ENCODE data around the gene ENTPD5. TPM values are rescaled to one million over a fixed set of nuclear protein-coding genes. Genes with fewer than 3 reads are reported as not detected.
A peak's percentile ranks its signal among the peaks of the same experiment; 100 is the strongest.

Gene ENTPD5
- total and polyA plus RNA-seq, 2 donors (not counting 1 experiment from before 2014, with no cell fraction given), result 5.5 to 14.7 TPM

- Mint-ChIP-seq H3K9me3 (ENCODE audit: insufficient read depth) (no peaks in the 10 kb centered on the region), H3K27ac (peak overlapping the region; percentile 16), H3K27me3 (no peaks in the 10 kb centered on the region), H3K4me3 (no peak overlapping the region), H3K4me1 (peaks cover 10% of the 10 kb centered on the region)
- Histone ChIP-seq H2AFZ (ENCODE audit: insufficient read depth, low read depth, low read length, poor library complexity, severe bottlenecking) (peak overlapping the region; percentile 63), H3K9me3 (ENCODE audit: control extremely low read depth in 1 of 3, control insufficient read depth in 2 of 3, insufficient read depth in 1 of 3, low read length in 2 of 3) (no peaks in the 10 kb centered on the region), H3K4me1 (ENCODE audit: control insufficient read depth in 2 of 2, insufficient read depth in 2 of 2, low read length in 2 of 2) (peaks cover 9% of the 10 kb centered on the region in 2 donors), H3K79me2 (ENCODE audit: control insufficient read depth, insufficient read depth, low read length) (no peaks in the 10 kb centered on the region), H3K9ac (ENCODE audit: low read length) (no peak overlapping the region), H3K4me3 (ENCODE audit: control extremely low read depth in 1 of 5, extremely low read depth in 1 of 5, insufficient read depth in 1 of 5, low read depth in 2 of 5, low read length in 4 of 5) (no peak overlapping the region), H3K27ac (ENCODE audit: low read length in 2 of 2) (peak overlapping the region in 1 of 2 donors; percentile 15), H4K20me1 (ENCODE audit: control insufficient read depth, insufficient read depth, low read length, poor library complexity, severe bottlenecking) (no peaks in the 10 kb centered on the region), H3K27me3 (replicated peaks in 1 of 4; ENCODE audit: control extremely low read depth in 1 of 4, control insufficient read depth in 3 of 4, insufficient read depth in 4 of 4, low read length in 3 of 4) (no peaks in the 10 kb centered on the region), H3K4me2 (replicated peaks; ENCODE audit: low read depth, low read length, poor library complexity, severe bottlenecking) (peak overlapping the region; percentile 25), H3K36me3 (replicated peaks in 1 of 2; ENCODE audit: control extremely low read depth in 1 of 2, control insufficient read depth in 1 of 2, extremely low read depth in 1 of 2, insufficient read depth in 2 of 2, low read length in 1 of 2) (no peaks in the 10 kb centered on the region)
- POLR2A ChIA-PET, result interaction anchor here (0.5 kb wide), 1 partner anchor 1088 kb away, joined by 7 read pairs; no protein-coding TSS in a partner anchor
- intact Hi-C loops (cut with micrococcal nuclease), result no loop called here
- no peak for ATAC-seq (ENCODE audit: low read depth)
- CTCF ChIA-PET, result interaction anchor here (1.3 kb wide), 1 partner anchor 11 kb away, joined by 5 read pairs; no protein-coding TSS in a partner anchor
- TF ChIP-seq EZH2 (IDR thresholded peaks at IDR 0.05; ENCODE audit: borderline replicate concordance, insufficient read depth, low read depth, low read length, poor library complexity, severe bottlenecking), result no peak
- TF ChIP-seq CTCF (IDR thresholded peaks at IDR 0.05), result no peak
- DNase-seq, result no peak
- 60% methylated on average over 1 of the region's 3 CpGs for WGBS (ENCODE audit: insufficient coverage)
These were observed 30.9 kb upstream of the ENTPD5 start for GRCh38 chr14:74049876-74050495.

GRCh38 chr14:74048281-74048680, 29.2 kb upstream of the ENTPD5 start:
- no peak overlapping the region for H2AFZ ChIP-seq (ENCODE audit: insufficient read depth, low read depth, low read length, poor library complexity, severe bottlenecking)
- H3K9ac ChIP-seq (ENCODE audit: low read length), result no peak overlapping the region
- Mint-ChIP-seq H3K9me3 (ENCODE audit: insufficient read depth) (no peaks in the 10 kb centered on the region), H3K27ac (no peak overlapping the region), H3K4me3 (no peak overlapping the region), H3K4me1 (peaks cover 10% of the 10 kb centered on the region), H3K27me3 (no peaks in the 10 kb centered on the region)
- intact Hi-C loops (cut with micrococcal nuclease), result no loop called here
- no peak for ATAC-seq (ENCODE audit: low read depth)
- no peak overlapping the region for H3K4me3 ChIP-seq (ENCODE audit: control extremely low read depth in 1 of 5, extremely low read depth in 1 of 5, insufficient read depth in 1 of 5, low read depth in 2 of 5, low read length in 4 of 5)
- H3K9me3 ChIP-seq (ENCODE audit: control extremely low read depth in 1 of 3, control insufficient read depth in 2 of 3, insufficient read depth in 1 of 3, low read length in 2 of 3), result no peaks in the 10 kb centered on the region
- no peaks in the 10 kb centered on the region for H3K36me3 ChIP-seq (replicated peaks in 1 of 2; ENCODE audit: control extremely low read depth in 1 of 2, control insufficient read depth in 1 of 2, extremely low read depth in 1 of 2, insufficient read depth in 2 of 2, low read length in 1 of 2)
- no peaks in the 10 kb centered on the region for H3K79me2 ChIP-seq (ENCODE audit: control insufficient read depth, insufficient read depth, low read length)
- WGBS (ENCODE audit: insufficient coverage), result 100% methylated on average over 1 of the region's 3 CpGs
- H3K27ac ChIP-seq (ENCODE audit: low read length in 2 of 2), result no peak overlapping the region
- DNase-seq, result no peak
- H4K20me1 ChIP-seq (ENCODE audit: control insufficient read depth, insufficient read depth, low read length, poor library complexity, severe bottlenecking), result no peaks in the 10 kb centered on the region
- TF ChIP-seq EZH2 (IDR thresholded peaks at IDR 0.05; ENCODE audit: borderline replicate concordance, insufficient read depth, low read depth, low read length, poor library complexity, severe bottlenecking), result no peak
- TF ChIP-seq CTCF (IDR thresholded peaks at IDR 0.05), result no peak
- H3K4me1 ChIP-seq (ENCODE audit: control insufficient read depth in 2 of 2, insufficient read depth in 2 of 2, low read length in 2 of 2), result peaks cover 9% of the 10 kb centered on the region in 2 donors
- H3K4me2 ChIP-seq (replicated peaks; ENCODE audit: low read depth, low read length, poor library complexity, severe bottlenecking), result no peak overlapping the region
- CTCF ChIA-PET, result interaction anchor here (0.6 kb wide), 1 partner anchor 520 kb away, joined by 3 read pairs; no protein-coding TSS in a partner anchor
- no peaks in the 10 kb centered on the region for H3K27me3 ChIP-seq (replicated peaks in 1 of 4; ENCODE audit: control extremely low read depth in 1 of 4, control insufficient read depth in 3 of 4, insufficient read depth in 4 of 4, low read length in 3 of 4)
- POLR2A ChIA-PET, result no interaction called here

Data from B cell (primary cell).